ENCODE data around the gene YLPM1. TPM values are rescaled to one million over a fixed set of nuclear protein-coding genes. Genes with fewer than 3 reads are reported as not detected.

Gene YLPM1
- total and polyA plus RNA-seq, 2 donors (not counting 1 experiment from before 2014, with no cell fraction given): 9.7 to 31.9 TPM

- Histone ChIP-seq H3K4me2 (ENCODE audit: extremely low read depth, insufficient read depth, low read length) (peak overlapping the region; percentile 54), H3K4me3 (replicated peaks in 1 of 4; ENCODE audit: control extremely low read depth in 1 of 4, insufficient read depth in 1 of 4, low read depth in 3 of 4, low read length in 4 of 4) (peak overlapping the region in 3 of 4 experiments; percentile 5 to 14 (median 9)), H2AFZ (ENCODE audit: low read length) (no peak overlapping the region), H3K9me3 (ENCODE audit: control insufficient read depth, insufficient read depth, low read depth, low read length) (no peaks in the 10 kb centered on the region), H3K9ac (ENCODE audit: insufficient read depth, low read length) (no peak overlapping the region), H3K4me1 (ENCODE audit: control insufficient read depth, extremely low read depth, insufficient read depth, low read length) (peaks cover 16% of the 10 kb centered on the region), H4K20me1 (ENCODE audit: control insufficient read depth, extremely low read depth, insufficient read depth, low read length) (no peaks in the 10 kb centered on the region), H3K27ac (ENCODE audit: insufficient read depth, low read length) (peak overlapping the region; percentile 23), H3K36me3 (ENCODE audit: control insufficient read depth, insufficient read depth, low read length) (no peaks in the 10 kb centered on the region), H3K27me3 (ENCODE audit: control insufficient read depth, insufficient read depth, low read length) (no peaks in the 10 kb centered on the region), H3K79me2 (ENCODE audit: control insufficient read depth, insufficient read depth, low read length) (no peaks in the 10 kb centered on the region)
- TF ChIP-seq CTCF (conservative IDR thresholded peaks at IDR 0.05 in 1 of 2, IDR thresholded peaks at IDR 0.05 in 1 of 2; ENCODE audit: low read depth in 1 of 2, low read length in 2 of 2) (no peak), EZH2 (IDR thresholded peaks at IDR 0.05; ENCODE audit: low read length, missing control alignments) (no peak)
- DNase-seq (ENCODE audit: low read depth in 2 of 2): no peak
Observed at GRCh38 chr14:74838166-74838565, 75.0 kb downstream of the YLPM1 start.

DNA sequence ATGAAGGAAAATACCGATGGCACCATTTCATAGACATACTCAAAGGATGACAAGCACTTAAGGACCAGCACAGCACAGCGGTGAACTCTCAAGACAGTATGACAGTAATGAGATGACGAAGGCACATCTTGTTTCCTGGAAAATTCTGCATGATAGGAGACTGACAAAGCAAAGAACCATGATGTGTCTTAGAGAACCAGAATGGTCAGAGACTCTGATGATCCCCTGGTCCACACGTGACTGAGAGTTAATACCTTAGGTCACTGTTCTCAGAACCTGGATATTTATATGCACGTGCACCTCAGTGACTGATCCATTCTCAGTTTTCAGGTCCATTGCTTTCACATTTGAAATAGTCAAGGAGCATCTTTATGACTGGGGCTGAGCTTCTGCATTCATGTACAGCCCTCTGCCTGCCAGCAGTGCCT lies 77.5 kb downstream of the YLPM1 start:
- H2AFZ ChIP-seq (ENCODE audit: low read length): no peak overlapping the region
- no peaks in the 10 kb centered on the region for H3K79me2 ChIP-seq (ENCODE audit: control insufficient read depth, insufficient read depth, low read length)
- H3K27me3 ChIP-seq (ENCODE audit: control insufficient read depth, insufficient read depth, low read length): no peaks in the 10 kb centered on the region
- no peaks in the 10 kb centered on the region for H3K9me3 ChIP-seq (ENCODE audit: control insufficient read depth, insufficient read depth, low read depth, low read length)
- no peaks in the 10 kb centered on the region for H3K36me3 ChIP-seq (ENCODE audit: control insufficient read depth, insufficient read depth, low read length)
- peaks cover 20% of the 10 kb centered on the region for H3K4me1 ChIP-seq (ENCODE audit: control insufficient read depth, extremely low read depth, insufficient read depth, low read length)
- no peak for TF ChIP-seq CTCF (conservative IDR thresholded peaks at IDR 0.05 in 1 of 2, IDR thresholded peaks at IDR 0.05 in 1 of 2; ENCODE audit: low read depth in 1 of 2, low read length in 2 of 2)
- no peak for TF ChIP-seq EZH2 (IDR thresholded peaks at IDR 0.05; ENCODE audit: low read length, missing control alignments)
- no peak overlapping the region for H3K4me3 ChIP-seq (replicated peaks in 1 of 4; ENCODE audit: control extremely low read depth in 1 of 4, insufficient read depth in 1 of 4, low read depth in 3 of 4, low read length in 4 of 4)
- no peak overlapping the region for H3K4me2 ChIP-seq (ENCODE audit: extremely low read depth, insufficient read depth, low read length)
- H3K27ac ChIP-seq (ENCODE audit: insufficient read depth, low read length): no peak overlapping the region
- H3K9ac ChIP-seq (ENCODE audit: insufficient read depth, low read length): no peak overlapping the region
- DNase-seq (ENCODE audit: low read depth in 2 of 2): no peak
- H4K20me1 ChIP-seq (ENCODE audit: control insufficient read depth, extremely low read depth, insufficient read depth, low read length): no peaks in the 10 kb centered on the region

GRCh38 chr14:74841230-74842207 lies 78.4 kb downstream of the YLPM1 start:
- Histone ChIP-seq H2AFZ (ENCODE audit: low read length) (no peak overlapping the region), H3K9ac (ENCODE audit: insufficient read depth, low read length) (no peak overlapping the region), H3K36me3 (ENCODE audit: control insufficient read depth, insufficient read depth, low read length) (no peaks in the 10 kb centered on the region), H3K4me3 (replicated peaks in 1 of 4; ENCODE audit: control extremely low read depth in 1 of 4, insufficient read depth in 1 of 4, low read depth in 3 of 4, low read length in 4 of 4) (no peak overlapping the region), H3K27ac (ENCODE audit: insufficient read depth, low read length) (no peak overlapping the region), H3K9me3 (ENCODE audit: control insufficient read depth, insufficient read depth, low read depth, low read length) (no peaks in the 10 kb centered on the region), H3K79me2 (ENCODE audit: control insufficient read depth, insufficient read depth, low read length) (no peaks in the 10 kb centered on the region), H3K4me2 (ENCODE audit: extremely low read depth, insufficient read depth, low read length) (no peak overlapping the region), H3K27me3 (ENCODE audit: control insufficient read depth, insufficient read depth, low read length) (no peaks in the 10 kb centered on the region), H3K4me1 (ENCODE audit: control insufficient read depth, extremely low read depth, insufficient read depth, low read length) (peaks cover 22% of the 10 kb centered on the region), H4K20me1 (ENCODE audit: control insufficient read depth, extremely low read depth, insufficient read depth, low read length) (no peaks in the 10 kb centered on the region)
- DNase-seq (ENCODE audit: low read depth in 2 of 2): no peak
- TF ChIP-seq CTCF (conservative IDR thresholded peaks at IDR 0.05 in 1 of 2, IDR thresholded peaks at IDR 0.05 in 1 of 2; ENCODE audit: low read depth in 1 of 2, low read length in 2 of 2): no peak
- no peak for TF ChIP-seq EZH2 (IDR thresholded peaks at IDR 0.05; ENCODE audit: low read length, missing control alignments)
